ENCODE results near the gene PGAP2. TPM values are rescaled to one million over a fixed set of nuclear protein-coding genes. Genes with fewer than 3 reads are reported as not detected.
A peak's percentile ranks its signal among the peaks of the same experiment; 100 is the strongest.

The PGAP2 gene
- total and polyA plus RNA-seq, 10 of the 15 experiments (the other 5 are each of a cell fraction or from before 2014, with no cell fraction given): 12.3 to 37.4 (median 31.9) TPM

GRCh38 chr11:3840004-3840869 is 31.9 kb downstream of the PGAP2 start (continued):
- no peak for TF ChIP-seq STAT3 (IDR thresholded peaks at IDR 0.05; ENCODE audit: low read depth, low read length)
- TF ChIP-seq MEF2A (IDR thresholded peaks at IDR 0.05; ENCODE audit: insufficient read depth, low read depth, low read length): no peak
- no peak for TF ChIP-seq ESRRA (IDR thresholded peaks at IDR 0.05; ENCODE audit: low read length)
- TF ChIP-seq NR2C2 (IDR thresholded peaks at IDR 0.05; ENCODE audit: borderline replicate concordance, control insufficient read depth, insufficient read length, low read depth): no peak
- no peak for TF ChIP-seq SMC3 (IDR thresholded peaks at IDR 0.05; ENCODE audit: borderline replicate concordance, low read length)
- no peak for TF ChIP-seq IRF4 (IDR thresholded peaks at IDR 0.05; ENCODE audit: low read depth, low read length)
- TF ChIP-seq ZBED1 (IDR thresholded peaks at IDR 0.05; ENCODE audit: borderline replicate concordance): no peak
- TF ChIP-seq CREM (IDR thresholded peaks at IDR 0.05; ENCODE audit: low read depth): no peak
- TF ChIP-seq, protein P1, sequence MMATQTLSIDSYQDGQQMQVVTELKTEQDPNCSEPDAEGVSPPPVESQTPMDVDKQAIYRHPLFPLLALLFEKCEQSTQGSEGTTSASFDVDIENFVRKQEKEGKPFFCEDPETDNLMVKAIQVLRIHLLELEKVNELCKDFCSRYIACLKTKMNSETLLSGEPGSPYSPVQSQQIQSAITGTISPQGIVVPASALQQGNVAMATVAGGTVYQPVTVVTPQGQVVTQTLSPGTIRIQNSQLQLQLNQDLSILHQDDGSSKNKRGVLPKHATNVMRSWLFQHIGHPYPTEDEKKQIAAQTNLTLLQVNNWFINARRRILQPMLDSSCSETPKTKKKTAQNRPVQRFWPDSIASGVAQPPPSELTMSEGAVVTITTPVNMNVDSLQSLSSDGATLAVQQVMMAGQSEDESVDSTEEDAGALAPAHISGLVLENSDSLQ (IDR thresholded peaks at IDR 0.05): no peak
- no peak for TF ChIP-seq SMAD1 (IDR thresholded peaks at IDR 0.05; ENCODE audit: low read depth, partially characterized antibody)
- TF ChIP-seq BACH1 (IDR thresholded peaks at IDR 0.05; ENCODE audit: borderline replicate concordance): peak; percentile 32; the same call in 1 of the 2 replicates
- TF ChIP-seq, protein P2, sequence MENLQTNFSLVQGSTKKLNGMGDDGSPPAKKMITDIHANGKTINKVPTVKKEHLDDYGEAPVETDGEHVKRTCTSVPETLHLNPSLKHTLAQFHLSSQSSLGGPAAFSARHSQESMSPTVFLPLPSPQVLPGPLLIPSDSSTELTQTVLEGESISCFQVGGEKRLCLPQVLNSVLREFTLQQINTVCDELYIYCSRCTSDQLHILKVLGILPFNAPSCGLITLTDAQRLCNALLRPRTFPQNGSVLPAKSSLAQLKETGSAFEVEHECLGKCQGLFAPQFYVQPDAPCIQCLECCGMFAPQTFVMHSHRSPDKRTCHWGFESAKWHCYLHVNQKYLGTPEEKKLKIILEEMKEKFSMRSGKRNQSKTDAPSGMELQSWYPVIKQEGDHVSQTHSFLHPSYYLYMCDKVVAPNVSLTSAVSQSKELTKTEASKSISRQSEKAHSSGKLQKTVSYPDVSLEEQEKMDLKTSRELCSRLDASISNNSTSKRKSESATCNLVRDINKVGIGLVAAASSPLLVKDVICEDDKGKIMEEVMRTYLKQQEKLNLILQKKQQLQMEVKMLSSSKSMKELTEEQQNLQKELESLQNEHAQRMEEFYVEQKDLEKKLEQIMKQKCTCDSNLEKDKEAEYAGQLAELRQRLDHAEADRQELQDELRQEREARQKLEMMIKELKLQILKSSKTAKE (IDR thresholded peaks at IDR 0.05; ENCODE audit: low read depth, poor library complexity, severe bottlenecking): no peak
- TF ChIP-seq CHD1 (IDR thresholded peaks at IDR 0.05; ENCODE audit: low read depth, low read length): no peak
- no peak for TF ChIP-seq POLR2A (IDR thresholded peaks at IDR 0.05; ENCODE audit: low read depth, low read length)
- TF ChIP-seq HSF1 (IDR thresholded peaks at IDR 0.05; ENCODE audit: low read depth, low read length): no peak
- TF ChIP-seq CEBPB (IDR thresholded peaks at IDR 0.05; ENCODE audit: borderline replicate concordance in 1 of 2, low read depth in 2 of 2, low read length in 2 of 2): no peak
- no peak for TF ChIP-seq CREB1 (IDR thresholded peaks at IDR 0.05; ENCODE audit: low read depth)
- TF ChIP-seq SREBF2 (IDR thresholded peaks at IDR 0.05; ENCODE audit: low read length): no peak
- no peak for TF ChIP-seq MYC (IDR thresholded peaks at IDR 0.05; ENCODE audit: insufficient read depth, insufficient read length, insufficient replicate concordance, low read length, severe bottlenecking)
- no peak for TF ChIP-seq RFX5 (IDR thresholded peaks at IDR 0.05; ENCODE audit: low read depth, low read length)
- TF ChIP-seq DPF2 (IDR thresholded peaks at IDR 0.05): peak; percentile 54; the same call in 1 of the 2 replicates
- TF ChIP-seq CBFB (IDR thresholded peaks at IDR 0.05; ENCODE audit: low read depth): no peak
- TF ChIP-seq, protein P3, sequence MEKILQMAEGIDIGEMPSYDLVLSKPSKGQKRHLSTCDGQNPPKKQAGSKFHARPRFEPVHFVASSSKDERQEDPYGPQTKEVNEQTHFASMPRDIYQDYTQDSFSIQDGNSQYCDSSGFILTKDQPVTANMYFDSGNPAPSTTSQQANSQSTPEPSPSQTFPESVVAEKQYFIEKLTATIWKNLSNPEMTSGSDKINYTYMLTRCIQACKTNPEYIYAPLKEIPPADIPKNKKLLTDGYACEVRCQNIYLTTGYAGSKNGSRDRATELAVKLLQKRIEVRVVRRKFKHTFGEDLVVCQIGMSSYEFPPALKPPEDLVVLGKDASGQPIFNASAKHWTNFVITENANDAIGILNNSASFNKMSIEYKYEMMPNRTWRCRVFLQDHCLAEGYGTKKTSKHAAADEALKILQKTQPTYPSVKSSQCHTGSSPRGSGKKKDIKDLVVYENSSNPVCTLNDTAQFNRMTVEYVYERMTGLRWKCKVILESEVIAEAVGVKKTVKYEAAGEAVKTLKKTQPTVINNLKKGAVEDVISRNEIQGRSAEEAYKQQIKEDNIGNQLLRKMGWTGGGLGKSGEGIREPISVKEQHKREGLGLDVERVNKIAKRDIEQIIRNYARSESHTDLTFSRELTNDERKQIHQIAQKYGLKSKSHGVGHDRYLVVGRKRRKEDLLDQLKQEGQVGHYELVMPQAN (conservative IDR thresholded peaks at IDR 0.05): peak; percentile 59; the same call in 1 of the 2 replicates

All from GM12878 (cell line).